ENCODE data around the gene MDH2.
"Not testable (repeated sequence)": the region's sequence is repeated elsewhere in the genome, so short reads cannot be mapped to it uniquely, and the experiment has no call there.

Gene MDH2

GRCh38 chr7:76108540-76109233, 60.8 kb downstream of the MDH2 start:
- DNase-seq (ENCODE audit: low spot score), result no peak

DNA sequence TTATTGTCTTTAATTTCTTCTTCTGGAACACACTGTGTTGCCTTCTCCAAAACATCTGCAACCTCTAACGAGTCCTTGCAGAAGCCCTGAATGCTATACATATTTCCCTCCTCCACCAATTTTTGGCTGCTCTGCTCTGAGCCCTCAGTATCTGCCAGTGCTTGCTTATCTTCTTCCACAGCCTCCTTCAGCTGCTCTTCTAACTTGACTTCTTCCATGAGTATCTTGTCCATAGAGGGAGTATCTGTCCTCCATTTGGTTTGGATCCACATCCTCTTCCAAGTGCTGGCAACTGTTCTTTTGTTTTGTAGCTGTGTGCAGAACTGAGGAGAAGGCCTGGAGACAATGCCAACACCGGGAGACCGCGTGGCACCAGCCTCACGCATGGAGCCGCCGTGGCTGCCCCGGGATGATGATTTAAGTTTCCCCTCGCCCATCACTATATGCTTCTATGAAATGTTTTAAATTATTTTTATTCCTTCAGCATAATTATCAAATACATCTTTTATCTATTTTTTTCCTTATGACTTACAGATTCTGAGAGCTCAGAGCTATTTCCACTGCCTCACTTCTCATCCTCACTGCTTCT, 65.2 kb downstream of the MDH2 start:
- not testable (repeated sequence) for DNase-seq (ENCODE audit: low spot score)

GRCh38 chr7:76114742-76115141, 66.8 kb downstream of the MDH2 start:
- not testable (repeated sequence) for DNase-seq (ENCODE audit: low spot score)
